GM18868 (cell line): ENCODE results near the gene NME9.

ENCODE experiments used
- ATAC-seq: cut with Tn5 transposase; IDR thresholded peaks from one replicate; pipeline ENCODE4 v1.9.1; 2021; ENCODE audit warnings: mild to moderate bottlenecking, moderate library complexity; ENCODE audit not compliant: unreplicated experiment

The NME9 gene

GRCh38 chr3:138362538-138362937 is 32.9 kb upstream of the NME9 start:
- ATAC-seq: no peak

- no peak for ATAC-seq
These were observed 31.9 kb upstream of the NME9 start for GRCh38 chr3:138361561-138361971.

- no peak for ATAC-seq
These were observed 31.3 kb upstream of the NME9 start for GRCh38 chr3:138360869-138361525.

GRCh38 chr3:138359919-138360868 is 30.5 kb upstream of the NME9 start:
- ATAC-seq: no peak

GRCh38 chr3:138359148-138359918 is 29.7 kb upstream of the NME9 start:
- no peak for ATAC-seq

- no peak for ATAC-seq
These were observed 27.2 kb upstream of the NME9 start for GRCh38 chr3:138356730-138357405.

- no peak for ATAC-seq
These were observed 25.4 kb upstream of the NME9 start for GRCh38 chr3:138355071-138355470.

- no peak for ATAC-seq
These were observed 24.7 kb upstream of the NME9 start for GRCh38 chr3:138354376-138354775.

- ATAC-seq: no peak
These were observed 22.4 kb upstream of the NME9 start for GRCh38 chr3:138351916-138352550.

- no peak for ATAC-seq
These were observed 21.5 kb upstream of the NME9 start for GRCh38 chr3:138351151-138351550.

- no peak for ATAC-seq
These were observed 20.4 kb upstream of the NME9 start for GRCh38 chr3:138349926-138350665.

GRCh38 chr3:138348754-138349739 is 19.4 kb upstream of the NME9 start:
- no peak for ATAC-seq

- no peak for ATAC-seq
These were observed 18.5 kb upstream of the NME9 start, which contains the start of gene MRAS for GRCh38 chr3:138347960-138348753. Gene MRAS, plus strand, starts transcription at chr3:138348579. Its CDS starts 24,305 bp downstream, at chr3:138372884.

GRCh38 chr3:138344754-138345153 is 15.1 kb upstream of the NME9 start:
- no peak for ATAC-seq

GRCh38 chr3:138340511-138340910 is 10.9 kb upstream of the NME9 start:
- ATAC-seq: no peak

GRCh38 chr3:138338811-138339210 is 9.2 kb upstream of the NME9 start:
- no peak for ATAC-seq

- ATAC-seq: no peak
These were observed 8.6 kb upstream of the NME9 start for GRCh38 chr3:138338244-138338643.
